Spleen (tissue), 11 donors: ENCODE data around the gene LPCAT2. TPM values are rescaled to one million over a fixed set of nuclear protein-coding genes. Genes with fewer than 3 reads are reported as not detected.

Source experiments
- DNase-seq: peaks from one replicate; pipeline ENCODE4 v3.0.0-alpha.2; 2020
- H3K27ac ChIP-seq, 8 donors: fragments of 200-600 bp; sonication (generic) in 7 of 8; 1 replicate in 4 of 8; 2 replicates in 4 of 8; pipeline versions ENCODE4 v1.5.0 to v1.8.0; 2016 to 2021; ENCODE audit warnings: inconsistent platforms in 4 of 8, mild to moderate bottlenecking in 4 of 8, moderate library complexity in 1 of 8
- H3K27me3 ChIP-seq, 7 donors: fragments of 200-600 bp; sonication (generic) in 6 of 7; replicated peaks in 1 of 7; 1 replicate in 4 of 7; 2 replicates in 3 of 7; pipeline versions ENCODE4 v1.5.0 to v1.8.0; 2016 to 2021; ENCODE audit warnings: inconsistent platforms in 3 of 7, mild to moderate bottlenecking in 1 of 7
- H3K36me3 ChIP-seq, 6 donors: fragments of 200-600 bp; sonication (generic) in 5 of 6; 1 replicate in 4 of 6; 2 replicates in 2 of 6; pipeline versions ENCODE4 v1.5.0 to v1.8.0; 2016 to 2021; ENCODE audit warnings: inconsistent platforms in 2 of 6
- H3K4me1 ChIP-seq, 6 donors: fragments of 200-600 bp; sonication (generic) in 5 of 6; 1 replicate in 3 of 6; 2 replicates in 3 of 6; pipeline versions ENCODE4 v1.5.0 to v1.8.0; 2016 to 2021; ENCODE audit warnings: inconsistent platforms in 3 of 6
- H3K4me3 ChIP-seq, 8 donors: fragments of 200-600 bp; sonication (generic) in 7 of 8; 1 replicate in 4 of 8; 2 replicates in 4 of 8; pipeline versions ENCODE4 v1.5.0 to v1.8.0; 2016 to 2021; ENCODE audit warnings: inconsistent platforms in 4 of 8, mild to moderate bottlenecking in 4 of 8, moderate library complexity in 2 of 8
- H3K9me3 ChIP-seq, 8 donors: fragments of 200-600 bp; sonication (generic) in 7 of 8; 1 replicate in 4 of 8; 2 replicates in 4 of 8; pipeline versions ENCODE4 v1.5.0 to v1.8.0; 2016 to 2021; ENCODE audit warnings: inconsistent platforms in 4 of 8
- CTCF ChIP-seq, 11 experiments: fragments of 200-600 bp in 7 of 11; fragments of 450-650 bp in 4 of 11; sonication (generic) in 4 of 11; IDR thresholded peaks in 8 of 11; conservative IDR thresholded peaks in 3 of 11; 1 replicate in 7 of 11; 2 replicates in 4 of 11; pipeline versions ENCODE4 v1.4.0 to v1.8.0; 2016 to 2021; ENCODE audit warnings: antibody characterized with exemption in 11 of 11, inconsistent platforms in 4 of 11, mild to moderate bottlenecking in 1 of 11
- POLR2A ChIP-seq, 3 donors: fragments of 450-650 bp; IDR thresholded peaks; one replicate each; pipeline ENCODE4 v1.5.1; 2017; ENCODE audit warnings: antibody characterized with exemption in 3 of 3, mild to moderate bottlenecking in 1 of 3
- POLR2AphosphoS5 ChIP-seq, 3 donors: sonication (generic); formaldehyde crosslinking; IDR thresholded peaks; one replicate each; pipeline ENCODE4 v1.5.1; 2017; ENCODE audit warnings: antibody characterized with exemption in 3 of 3
- WGBS, 5 donors: extraction: QIAGEN DNeasy Blood & Tissue Kit in 3 of 5; methylation state at CpG; one replicate each; pipeline versions ENCODE4 v1.1.5 to v1.1.7; 2013 to 2018; 5-methylcytosine and 5-hydroxymethylcytosine counted together
- intact Hi-C: fragments of 100-400 bp; cut with DNase I; formaldehyde crosslinking; loops from one replicate; pipeline ENCODE4 v1.15.0; 2023; ENCODE audit warnings: low total_unique reads
- polyA plus RNA-seq, 3 donors: library from polyadenylated mRNA; stranded (reverse); fragments of 200-250 nt; gene quantifications; one replicate each; pipeline ENCODE4 v1.2.1, GENCODE V29; 2013
- total RNA-seq, 7 donors: library from RNA; depleted of rRNA in 3 of 7; stranded (reverse); fragments of >200 nt in 3 of 7; fragmentation: NEBNext Ultra II Directional in 4 of 7; extraction: Animal tissue kit (Norgen Biotek cat#: 25700) in 4 of 7; gene quantifications; one replicate each; pipeline versions ENCODE4 v1.1.0 to v1.2.1, GENCODE V29; 2016 to 2021
- donor health status: healthy with polysubstance abuse.
- donor health status: DM: no; HTN: no; CAD: no; lungs with moderate emphysema.
- donor health status: DM: no; HTN: no; CAD: no.
- donor health status: Bipolar disorder and iron deficiency.
- donor health status: healthy.
- donor health status: DM: no; HTN: no; CAD: no.
- donor health status: DM: yes; HTN: yes; CAD: no.

The LPCAT2 gene
- total and polyA plus RNA-seq, 10 donors, result 3.4 to 44.3 (median 31.1) TPM

GRCh38 chr16:55489119-55489955 is 19.5 kb upstream of the LPCAT2 start:
- no peak for DNase-seq
- intact Hi-C loops, result no loop called here
- TF ChIP-seq POLR2AphosphoS5 (IDR thresholded peaks at IDR 0.05) (no peak), CTCF (IDR thresholded peaks at IDR 0.05 in 8 of 11, conservative IDR thresholded peaks at IDR 0.05 in 3 of 11) (no peak), POLR2A (IDR thresholded peaks at IDR 0.05) (no peak)

GRCh38 chr16:55489956-55490265 is 19.0 kb upstream of the LPCAT2 start:
- no peaks in the 10 kb centered on the region for H3K27me3 ChIP-seq
- no peaks in the 10 kb centered on the region for H3K9me3 ChIP-seq
- H3K36me3 ChIP-seq, result peaks cover 0 to 38% (median 0%) of the 10 kb centered on the region in 6 donors
- H3K4me3 ChIP-seq, result no peak overlapping the region
- 86 to 95% (median 91%) methylated on average over 1 to 2 of the region's 2 CpGs for WGBS, 5 donors
- TF ChIP-seq CTCF (IDR thresholded peaks at IDR 0.05 in 8 of 11, conservative IDR thresholded peaks at IDR 0.05 in 3 of 11) (no peak), POLR2A (IDR thresholded peaks at IDR 0.05) (no peak), POLR2AphosphoS5 (IDR thresholded peaks at IDR 0.05) (no peak)
- intact Hi-C loops, result no loop called here
- H3K4me1 ChIP-seq, result peaks cover 0 to 6% (median 0%) of the 10 kb centered on the region in 6 donors
- H3K27ac ChIP-seq, result no peak overlapping the region
- no peak for DNase-seq

More at GRCh38 chr16:55489119-55489955, 19.5 kb upstream of the LPCAT2 start:
- peaks cover 0 to under 1% (median 0%) of the 10 kb centered on the region in 6 donors for H3K4me1 ChIP-seq
- H3K27ac ChIP-seq, result no peak overlapping the region
- WGBS, 5 donors, result 91 to 95% (median 95%) methylated on average over 12 to 14 of the region's 14 CpGs
- no peaks in the 10 kb centered on the region for H3K9me3 ChIP-seq
- no peaks in the 10 kb centered on the region for H3K27me3 ChIP-seq
- peaks cover 0 to 38% (median 0%) of the 10 kb centered on the region in 6 donors for H3K36me3 ChIP-seq
- no peak overlapping the region for H3K4me3 ChIP-seq

DNA sequence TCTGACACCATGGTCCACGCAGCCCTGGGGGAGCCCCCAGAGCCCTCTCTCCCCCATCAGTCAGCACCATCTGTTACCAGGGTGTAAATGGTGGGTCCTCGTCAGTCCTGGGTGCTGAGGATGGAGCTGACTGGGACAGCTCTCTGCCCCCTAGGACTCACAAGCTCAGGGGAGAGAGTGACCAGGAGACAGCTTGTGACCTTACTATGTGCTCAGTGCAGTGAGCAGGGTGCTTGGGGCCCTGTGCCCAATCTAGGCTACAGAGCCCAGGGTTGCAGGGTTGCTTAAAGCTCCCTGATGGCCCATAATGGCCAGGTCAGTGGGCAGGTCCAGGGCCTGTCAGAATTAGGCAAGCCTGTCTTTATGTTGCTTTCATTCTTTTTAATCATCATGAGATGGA is 18.6 kb upstream of the LPCAT2 start:
- DNase-seq, result no peak
- TF ChIP-seq POLR2AphosphoS5 (IDR thresholded peaks at IDR 0.05) (no peak), CTCF (IDR thresholded peaks at IDR 0.05 in 8 of 11, conservative IDR thresholded peaks at IDR 0.05 in 3 of 11) (no peak), POLR2A (IDR thresholded peaks at IDR 0.05) (no peak)
- Histone ChIP-seq H3K4me3 (no peak overlapping the region), H3K36me3 (peaks cover 0 to 37% (median 0%) of the 10 kb centered on the region in 6 donors), H3K4me1 (peaks cover 0 to 6% (median 0%) of the 10 kb centered on the region in 6 donors), H3K27ac (peak overlapping the region in 1 of 8 donors; percentile 34), H3K9me3 (no peaks in the 10 kb centered on the region), H3K27me3 (no peaks in the 10 kb centered on the region)
- 70 to 97% (median 87%) methylated on average over 2 of the region's 2 CpGs for WGBS, 5 donors
- intact Hi-C loops, result no loop called here

DNA sequence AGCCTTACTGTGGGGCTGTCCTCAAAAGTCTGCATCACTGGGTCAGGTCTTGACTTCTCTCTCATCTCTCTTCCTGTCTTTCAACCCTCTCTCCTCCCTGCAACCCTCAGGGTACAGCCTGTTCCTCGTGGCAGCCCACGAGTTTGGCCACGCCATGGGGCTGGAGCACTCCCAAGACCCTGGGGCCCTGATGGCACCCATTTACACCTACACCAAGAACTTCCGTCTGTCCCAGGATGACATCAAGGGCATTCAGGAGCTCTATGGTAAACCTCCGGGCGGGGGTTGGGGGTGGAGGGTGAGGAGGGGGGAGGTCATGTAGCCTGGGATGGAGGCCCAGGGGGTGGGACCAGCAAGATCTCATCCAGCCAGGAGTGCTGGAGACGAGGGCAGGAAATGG is 17.2 kb upstream of the LPCAT2 start:
- Histone ChIP-seq H3K27ac (peak overlapping the region in 2 of 8 donors; percentile 13 to 28), H3K36me3 (peaks cover 0 to 29% (median 0%) of the 10 kb centered on the region in 6 donors), H3K27me3 (peaks cover 0 to 3% (median 0%) of the 10 kb centered on the region in 7 donors), H3K4me1 (peaks cover 0 to 6% (median 0%) of the 10 kb centered on the region in 6 donors), H3K9me3 (no peaks in the 10 kb centered on the region), H3K4me3 (no peak overlapping the region)
- peak; percentile 29 to 79 (median 65) for TF ChIP-seq POLR2AphosphoS5 (IDR thresholded peaks at IDR 0.05)
- no peak for TF ChIP-seq CTCF (IDR thresholded peaks at IDR 0.05 in 8 of 11, conservative IDR thresholded peaks at IDR 0.05 in 3 of 11)
- 59 to 74% (median 63%) methylated on average over 7 of the region's 7 CpGs for WGBS, 5 donors
- intact Hi-C loops, result no loop called here
- DNase-seq, result no peak
